HG03558 (cell line): ENCODE data around the gene PABPC1L.

ENCODE experiments used
- ATAC-seq: cut with Tn5 transposase; IDR thresholded peaks from one replicate; pipeline ENCODE4 v1.9.1; 2021; ENCODE audit warnings: moderate number of reproducible peaks; ENCODE audit not compliant: unreplicated experiment; ENCODE audit errors: extremely low read depth

PABPC1L gene

DNA sequence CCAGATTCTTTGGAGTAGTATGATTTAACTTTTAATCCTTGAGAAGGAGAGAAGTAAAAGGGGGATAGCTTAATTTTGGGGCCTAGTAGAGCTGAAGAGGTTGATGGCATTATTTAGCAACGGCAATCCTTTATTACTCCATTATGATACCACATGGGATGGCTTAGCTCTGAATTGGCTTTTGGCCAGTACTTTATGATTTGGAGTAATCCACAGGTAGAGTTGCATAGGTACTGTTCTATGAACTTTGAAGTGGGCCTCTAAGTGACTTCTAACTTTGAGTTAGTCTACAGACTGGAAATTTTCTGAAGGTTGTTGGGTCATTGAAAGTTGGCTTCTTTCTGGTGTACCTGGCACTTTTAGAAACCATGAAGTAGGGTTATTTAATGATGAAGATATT lies 12.7 kb upstream of the PABPC1L start:
- no peak for ATAC-seq

DNA sequence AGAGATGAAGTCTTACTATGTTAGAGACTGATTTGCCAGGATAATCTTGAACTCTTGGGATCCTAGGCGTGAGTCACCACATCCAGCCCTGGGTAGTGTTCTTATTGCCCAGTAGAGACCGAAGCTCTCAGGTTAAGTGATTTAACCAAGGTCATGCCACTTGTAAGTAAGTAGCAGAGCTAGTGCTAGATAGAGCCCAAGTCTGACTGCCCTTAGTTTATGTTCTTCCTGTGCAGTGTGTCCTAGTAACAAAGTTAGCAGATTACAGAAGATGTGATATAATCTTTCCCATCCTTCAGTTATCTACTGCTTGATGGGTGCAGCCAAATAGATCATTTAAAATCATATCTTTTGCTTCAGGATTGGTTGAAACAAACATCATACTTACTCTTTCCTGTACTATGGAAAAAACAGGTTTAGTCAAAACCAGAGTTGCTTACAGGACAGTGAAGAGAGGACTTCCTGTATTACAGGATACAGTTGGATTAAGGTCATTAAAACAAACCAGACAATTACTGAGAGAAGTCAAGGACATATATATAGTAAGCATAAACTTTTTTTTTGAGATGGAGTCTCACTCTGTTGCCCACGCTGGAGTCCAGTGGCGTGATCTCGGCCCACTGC lies 9.5 kb upstream of the PABPC1L start:
- ATAC-seq: no peak

DNA sequence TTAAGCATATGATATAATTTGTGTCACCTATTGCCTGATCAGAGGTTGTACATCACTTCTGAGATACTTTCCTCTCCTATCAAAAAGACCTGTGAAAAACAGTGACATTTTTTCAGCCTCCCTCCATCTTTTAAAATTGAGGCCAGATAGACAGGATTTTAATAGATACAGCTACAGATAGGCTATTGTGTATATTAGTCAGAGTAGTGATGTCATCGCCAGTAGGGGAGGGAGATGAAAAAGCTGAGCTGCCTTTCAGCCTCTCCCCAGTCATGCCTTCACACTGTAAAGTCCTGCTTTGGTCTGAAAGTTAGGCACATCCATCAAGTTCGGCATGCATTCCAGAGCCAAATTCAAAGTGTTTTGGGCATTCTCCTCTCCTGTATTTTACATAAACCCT lies 7.9 kb upstream of the PABPC1L start:
- no peak for ATAC-seq

DNA sequence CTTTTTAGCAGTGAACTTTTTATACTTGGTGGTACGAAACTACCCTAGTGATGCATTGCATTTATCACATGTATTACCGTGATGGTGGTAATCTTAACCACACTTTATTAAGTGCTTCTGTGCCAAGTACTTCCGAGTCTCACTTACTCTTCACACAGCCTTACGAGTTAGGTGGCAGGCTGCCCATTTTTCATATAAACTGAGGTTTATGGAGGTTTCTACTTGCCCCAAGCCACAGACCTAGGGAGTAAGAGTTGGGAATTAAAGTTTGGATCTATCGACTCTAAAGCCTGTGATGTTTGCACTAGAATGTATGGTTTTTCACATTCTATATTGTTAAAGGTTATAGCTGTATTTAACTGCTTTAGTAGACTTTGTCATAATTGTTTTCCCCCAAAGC lies 5.5 kb upstream of the PABPC1L start:
- ATAC-seq: no peak

DNA sequence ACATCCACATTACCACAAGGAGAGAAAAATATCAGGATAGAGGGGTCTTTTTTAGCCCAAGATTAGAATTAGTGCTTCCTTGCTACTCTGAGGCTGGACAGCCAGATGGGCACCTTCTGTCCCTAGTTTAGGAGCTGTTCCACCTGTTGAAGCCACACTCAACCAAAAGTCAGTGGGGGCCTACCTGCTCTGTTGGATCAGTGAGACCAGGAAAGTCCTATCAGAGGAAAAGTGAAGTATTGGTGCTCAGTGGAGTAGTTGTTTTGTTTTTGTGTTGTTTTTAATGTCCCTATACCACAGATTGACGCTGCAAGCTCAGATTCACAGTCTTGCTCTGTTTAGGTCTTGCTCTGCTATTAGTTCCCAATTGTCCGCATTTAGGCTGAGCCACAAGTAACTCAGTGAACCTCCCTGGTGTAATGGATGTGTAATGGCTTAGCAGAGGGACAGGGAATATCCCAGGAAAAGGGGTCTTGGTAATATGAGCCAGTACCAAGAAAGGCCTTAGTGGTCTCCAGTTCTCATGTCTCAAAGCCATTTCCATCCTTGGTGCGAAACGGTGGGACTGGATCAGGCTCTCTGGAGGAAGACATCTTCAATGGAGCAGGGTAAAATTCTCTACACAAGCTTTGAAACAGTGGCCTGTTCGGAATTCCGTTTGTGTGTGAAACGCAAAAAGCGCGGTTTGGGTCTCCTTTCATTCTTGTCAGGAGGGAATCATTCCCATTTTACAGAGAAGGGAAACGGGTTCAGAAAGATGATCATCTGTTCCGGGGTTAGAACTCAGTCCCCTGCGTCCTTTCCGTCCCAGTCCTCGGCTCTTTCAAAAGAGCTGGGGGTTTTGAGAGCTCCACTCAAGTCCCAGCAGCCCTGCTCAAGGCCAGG lies 631 bp upstream of the PABPC1L start:
- ATAC-seq: no peak

DNA sequence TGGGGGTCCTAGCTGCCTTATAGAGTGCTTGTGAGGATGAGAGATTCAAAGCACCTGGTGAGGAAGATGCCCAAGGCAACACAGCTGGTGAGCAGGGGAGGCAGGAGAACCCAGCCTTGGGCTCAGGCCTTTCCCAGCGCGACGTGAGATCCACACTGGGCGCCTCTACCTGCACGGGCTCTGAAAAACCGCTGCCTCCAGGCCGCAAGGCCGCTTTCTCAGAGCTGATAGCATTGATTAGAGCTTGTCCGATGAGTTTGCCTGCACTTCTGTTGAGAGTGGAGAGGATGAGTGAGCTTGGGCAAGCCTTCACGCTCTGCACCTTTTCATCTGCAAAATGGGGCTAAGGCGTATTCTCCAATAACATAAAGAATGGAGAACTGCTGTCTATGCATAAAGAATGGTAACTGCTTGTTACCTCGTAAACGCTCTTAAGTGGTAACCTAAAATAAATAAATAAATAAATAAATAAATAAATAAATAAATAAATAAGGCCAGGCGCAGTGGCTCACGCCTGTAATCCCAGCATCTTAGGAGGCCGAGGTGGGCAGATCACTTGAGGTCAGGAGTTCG lies 916 bp downstream of the PABPC1L start:
- no peak for ATAC-seq

DNA sequence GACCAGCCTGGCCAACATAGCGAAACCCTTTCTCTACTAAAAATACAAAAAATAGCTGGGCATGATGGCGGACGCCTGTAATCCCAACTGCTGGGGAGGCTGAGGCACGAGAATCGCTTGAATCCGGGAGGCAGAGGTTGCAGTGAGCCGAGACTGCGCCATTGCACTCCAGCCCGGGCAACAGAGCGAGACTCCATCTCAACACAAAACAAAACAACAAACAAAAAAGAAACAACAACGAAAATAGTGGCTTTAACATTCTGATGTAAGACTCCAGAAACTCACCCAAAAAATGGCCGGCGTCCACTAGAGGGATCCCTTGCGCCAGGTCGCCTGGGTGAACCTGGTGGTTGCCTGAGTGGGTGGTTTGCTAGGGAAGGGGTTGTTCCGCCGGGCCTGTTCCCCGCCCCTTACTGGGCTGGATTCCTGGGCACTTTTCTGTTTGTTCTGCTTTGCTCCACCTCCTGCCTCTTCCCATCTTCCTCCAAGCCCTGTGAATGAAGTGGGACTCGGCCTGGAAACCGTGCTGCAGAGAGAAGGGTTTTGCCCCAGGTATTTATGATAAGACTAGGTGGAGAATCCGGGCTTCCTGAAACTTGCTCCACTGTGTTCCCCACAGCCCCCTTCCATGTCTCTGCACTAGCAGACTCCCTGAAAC lies 1.5 kb downstream of the PABPC1L start:
- no peak for ATAC-seq

DNA sequence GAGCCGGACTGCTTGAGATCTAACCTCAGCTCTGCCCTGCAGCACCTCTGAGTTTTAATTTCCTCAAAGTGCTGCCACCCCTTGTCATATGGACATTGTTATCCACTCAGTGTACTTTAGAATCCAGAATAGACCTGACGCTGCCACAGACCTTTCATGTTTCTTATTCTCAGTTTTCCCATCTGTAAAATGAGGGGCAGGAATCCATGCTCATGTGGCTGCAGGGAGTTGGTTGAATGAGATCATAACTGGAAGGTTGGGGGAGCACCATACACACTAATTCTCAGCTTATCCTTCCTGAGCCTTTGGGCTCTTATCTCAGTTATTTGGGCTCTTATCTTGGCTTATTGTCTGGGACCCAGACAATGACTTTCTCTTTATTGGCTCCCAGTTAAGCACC lies 2.3 kb downstream of the PABPC1L start:
- ATAC-seq: no peak

DNA sequence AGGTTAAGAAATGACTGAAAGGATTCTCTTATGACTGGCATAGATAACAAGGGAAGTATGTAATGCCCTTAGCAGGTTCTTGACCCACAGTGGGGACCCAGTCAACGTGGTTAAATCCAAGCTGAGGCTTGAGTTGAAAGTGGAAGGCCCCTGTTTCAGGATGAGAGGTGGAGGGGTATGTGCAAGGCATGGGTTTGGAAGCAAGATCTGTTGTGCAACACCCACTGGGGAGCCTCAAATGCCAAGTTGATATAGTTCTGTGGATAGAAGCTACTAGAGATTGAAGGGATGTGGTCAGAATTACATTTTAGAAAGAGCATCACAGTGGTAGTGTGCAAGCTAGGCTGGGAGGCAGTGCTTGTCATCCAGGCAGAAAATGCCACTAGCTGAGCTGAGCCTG lies 5.1 kb downstream of the PABPC1L start:
- no peak for ATAC-seq

DNA sequence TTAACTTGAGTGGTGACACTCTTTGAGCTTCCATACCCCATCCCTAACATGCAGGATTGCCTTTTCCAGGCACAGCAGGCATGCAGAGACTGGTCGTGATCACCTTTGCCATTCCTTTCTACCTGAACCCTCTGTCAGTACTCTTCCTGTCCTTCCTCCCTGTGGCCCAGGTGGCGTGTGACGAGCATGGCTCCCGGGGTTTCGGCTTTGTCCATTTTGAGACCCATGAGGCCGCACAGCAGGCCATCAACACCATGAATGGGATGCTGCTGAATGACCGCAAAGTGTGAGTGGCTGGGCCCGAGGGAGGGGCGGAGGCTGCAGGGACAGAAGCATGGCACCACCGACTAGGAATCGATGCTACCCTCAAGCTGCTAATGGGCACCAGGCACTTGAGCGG lies 6.7 kb downstream of the PABPC1L start:
- ATAC-seq: no peak

DNA sequence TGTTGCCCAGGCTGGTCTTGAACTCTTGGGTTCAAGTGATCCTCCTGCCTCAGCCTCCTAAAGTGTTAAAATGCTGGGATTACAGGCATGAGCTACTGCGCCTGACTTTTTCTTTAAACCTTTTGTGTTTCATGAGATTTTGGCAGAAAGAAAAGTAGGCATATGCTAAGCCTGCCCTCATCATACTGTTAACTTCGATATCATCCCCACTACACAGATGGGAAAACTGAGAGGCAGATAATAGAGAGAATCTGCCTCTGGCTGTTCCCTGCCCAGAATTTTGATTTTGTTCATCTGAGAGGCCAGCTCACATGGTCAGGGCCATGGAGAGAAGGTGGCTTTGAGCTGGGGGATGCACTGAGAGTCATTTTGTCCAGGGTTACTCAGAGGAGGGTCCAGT lies 7.5 kb downstream of the PABPC1L start:
- ATAC-seq: no peak

DNA sequence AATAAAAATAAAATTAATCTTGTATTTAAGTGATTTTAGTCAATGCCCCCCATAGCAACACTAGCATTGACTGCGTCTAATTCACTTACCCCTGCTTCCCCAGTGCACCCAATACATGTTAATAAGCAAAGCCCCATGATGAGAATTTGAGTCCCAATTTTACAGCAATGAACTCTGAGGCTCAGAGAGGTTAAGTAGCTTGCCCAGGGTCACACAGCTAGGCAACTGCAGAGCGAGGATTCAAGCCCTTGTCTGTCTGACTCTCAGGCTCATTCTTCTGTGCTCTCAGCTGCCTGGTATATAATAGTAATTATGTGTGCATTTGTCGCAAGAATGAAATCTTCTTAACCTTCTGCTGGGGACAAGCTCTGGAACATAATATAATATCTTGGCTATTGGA lies 8.5 kb downstream of the PABPC1L start:
- ATAC-seq: no peak

DNA sequence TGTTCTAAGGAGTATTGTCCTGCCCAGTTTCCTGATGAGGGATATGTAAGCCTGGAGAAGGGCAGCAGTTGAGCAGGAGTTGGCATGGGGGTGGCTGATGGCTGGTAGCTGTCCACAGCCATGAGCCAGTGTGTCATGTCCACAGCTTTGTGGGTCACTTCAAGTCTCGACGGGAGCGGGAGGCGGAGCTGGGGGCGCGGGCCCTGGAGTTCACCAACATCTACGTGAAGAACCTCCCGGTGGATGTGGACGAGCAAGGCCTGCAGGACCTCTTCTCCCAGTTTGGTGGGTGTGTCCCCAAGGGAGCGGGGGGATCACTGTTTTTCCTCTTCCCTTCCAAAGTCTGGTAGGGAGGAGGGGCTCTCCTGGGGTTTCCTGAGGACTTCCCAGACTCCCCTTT lies 8.9 kb downstream of the PABPC1L start:
- ATAC-seq: no peak

DNA sequence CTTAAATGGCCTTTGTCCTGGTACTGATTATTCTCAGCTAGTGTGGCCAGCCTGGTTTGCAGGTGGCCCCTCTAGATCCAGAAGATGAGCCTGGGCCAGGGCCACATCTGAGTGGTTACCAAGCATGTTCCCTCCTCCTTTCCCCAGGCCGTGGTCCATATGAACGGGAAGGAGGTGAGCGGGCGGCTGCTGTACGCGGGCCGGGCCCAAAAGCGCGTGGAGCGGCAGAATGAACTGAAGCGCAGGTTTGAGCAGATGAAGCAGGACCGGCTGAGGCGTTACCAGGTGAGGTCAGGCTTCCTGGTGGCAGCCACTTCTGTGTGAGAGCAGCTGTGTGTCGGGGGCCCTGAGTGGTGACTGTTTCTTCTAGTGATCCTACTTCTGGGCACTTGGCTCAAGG lies 11.6 kb downstream of the PABPC1L start:
- ATAC-seq: no peak

DNA sequence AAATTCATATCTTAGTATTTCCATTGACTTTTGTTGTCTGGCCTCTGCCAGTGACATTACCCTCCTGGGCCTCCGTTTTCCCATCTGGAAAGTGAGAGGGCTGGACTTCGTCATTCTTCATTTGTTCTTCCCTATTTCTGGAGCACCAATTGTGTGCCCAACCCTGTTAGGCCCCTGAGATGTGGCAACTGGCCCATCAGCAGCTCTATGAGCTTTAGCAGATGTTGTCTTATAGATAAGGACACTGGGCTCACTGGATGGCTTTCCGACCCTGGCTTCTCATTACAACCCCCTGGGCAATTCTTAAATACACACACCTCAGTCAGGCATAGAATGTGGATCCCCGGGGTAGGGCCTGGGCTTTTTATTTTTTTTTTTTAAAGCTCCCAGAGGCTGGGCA lies 14.7 kb downstream of the PABPC1L start:
- no peak for ATAC-seq

DNA sequence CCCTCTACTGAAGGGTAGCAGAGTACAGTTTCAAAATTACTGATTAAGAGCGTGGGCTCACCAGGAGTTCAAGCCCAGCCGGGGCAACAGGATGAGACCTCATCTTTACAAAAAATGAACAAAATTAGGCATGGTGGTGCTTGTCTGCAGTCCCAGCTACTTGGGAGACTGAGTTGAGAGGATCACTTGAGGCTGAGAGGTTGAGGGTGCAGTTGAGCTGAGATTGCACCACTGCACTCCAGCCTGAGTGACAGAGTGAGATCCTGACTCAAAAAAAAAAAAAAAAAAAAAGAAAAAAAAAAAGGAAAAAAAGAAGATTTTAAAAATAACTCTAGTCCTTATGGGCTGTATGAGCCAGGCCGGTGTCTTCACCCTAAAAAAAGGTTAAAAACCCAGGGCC lies 18.7 kb downstream of the PABPC1L start:
- ATAC-seq: no peak

DNA sequence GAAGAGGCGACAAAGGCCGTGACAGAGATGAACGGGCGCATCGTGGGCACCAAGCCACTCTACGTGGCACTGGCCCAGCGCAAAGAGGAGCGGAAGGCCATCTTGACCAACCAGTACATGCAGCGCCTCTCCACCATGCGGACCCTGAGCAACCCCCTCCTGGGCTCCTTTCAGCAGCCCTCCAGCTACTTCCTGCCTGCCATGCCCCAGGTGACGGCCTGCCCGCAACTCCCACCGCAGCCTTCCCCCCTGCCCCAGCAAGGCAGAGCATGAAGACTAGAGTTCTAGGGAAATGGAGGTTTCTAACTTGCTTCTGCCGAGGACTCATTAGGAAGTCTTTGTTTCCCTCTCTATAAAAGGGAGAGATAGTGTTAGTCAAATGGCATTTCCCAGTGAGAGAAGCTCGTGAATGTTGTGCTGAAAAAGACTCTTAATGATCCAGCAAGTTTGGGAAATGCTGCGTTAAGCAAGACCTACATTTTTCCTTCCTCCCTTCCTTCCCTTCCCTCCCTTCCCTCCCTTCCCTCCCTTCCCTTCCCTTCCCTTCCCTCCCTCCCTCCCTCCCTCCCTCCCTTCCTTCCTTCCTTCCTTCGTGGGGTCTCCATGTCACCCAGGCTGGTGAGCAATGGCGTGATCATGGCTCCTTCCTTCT lies 20.8 kb downstream of the PABPC1L start:
- no peak for ATAC-seq

DNA sequence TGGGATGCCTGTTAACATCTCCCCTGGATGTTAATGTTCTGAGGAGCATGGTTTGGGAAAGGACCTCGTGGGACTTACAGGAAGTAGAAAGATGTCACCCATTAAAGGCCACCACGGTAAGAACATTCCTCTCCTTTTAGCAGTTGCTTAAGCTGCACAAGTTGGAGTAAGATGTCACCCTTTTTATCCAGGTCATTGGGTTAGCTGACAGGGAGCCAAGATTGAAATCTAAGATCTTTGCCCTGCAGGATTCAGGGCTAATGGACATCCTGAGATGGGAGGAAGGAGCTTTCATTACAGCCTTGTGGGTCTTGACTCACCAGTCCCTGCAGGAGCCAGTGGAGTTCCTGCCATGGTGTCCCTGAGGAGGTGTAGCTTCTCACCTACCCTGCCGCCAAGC lies 22.1 kb downstream of the PABPC1L start:
- no peak for ATAC-seq

DNA sequence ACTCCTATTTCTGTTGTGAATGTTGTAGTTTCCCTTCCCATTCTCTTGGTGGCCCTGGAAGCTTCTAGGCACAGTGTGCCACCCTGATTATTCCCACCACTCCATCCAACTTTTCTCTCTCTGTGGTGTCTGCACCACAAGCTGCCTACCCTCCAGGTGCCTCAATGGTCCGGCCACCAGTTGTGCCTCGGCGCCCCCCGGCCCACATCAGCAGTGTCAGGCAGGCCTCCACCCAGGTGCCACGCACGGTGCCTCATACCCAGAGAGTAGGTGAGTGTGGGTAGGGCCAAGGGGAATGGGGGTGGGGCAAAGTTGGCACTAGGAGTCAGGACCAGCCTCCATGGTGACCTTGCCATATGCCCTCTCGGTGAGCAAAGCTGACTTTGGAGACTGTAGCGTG lies 23.1 kb downstream of the PABPC1L start:
- no peak for ATAC-seq

DNA sequence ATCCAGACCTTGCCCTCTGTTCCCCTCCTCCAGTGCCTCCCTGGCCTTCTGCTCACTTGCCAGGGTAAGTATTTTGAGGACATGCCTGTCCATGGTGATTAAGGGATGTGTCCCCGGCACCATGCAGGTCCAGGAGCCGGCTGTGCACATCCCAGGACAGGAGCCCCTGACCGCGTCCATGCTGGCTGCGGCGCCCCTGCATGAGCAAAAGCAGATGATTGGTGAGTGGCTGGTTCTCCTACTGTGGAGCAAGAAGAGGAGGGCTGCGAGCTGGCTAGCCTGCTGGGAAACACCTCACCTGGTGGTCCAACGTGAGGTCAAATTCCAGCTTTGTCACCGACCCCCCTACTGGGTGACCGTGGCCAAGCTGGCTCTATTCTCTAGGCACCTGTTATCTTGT lies 26.6 kb downstream of the PABPC1L start:
- ATAC-seq: no peak

DNA sequence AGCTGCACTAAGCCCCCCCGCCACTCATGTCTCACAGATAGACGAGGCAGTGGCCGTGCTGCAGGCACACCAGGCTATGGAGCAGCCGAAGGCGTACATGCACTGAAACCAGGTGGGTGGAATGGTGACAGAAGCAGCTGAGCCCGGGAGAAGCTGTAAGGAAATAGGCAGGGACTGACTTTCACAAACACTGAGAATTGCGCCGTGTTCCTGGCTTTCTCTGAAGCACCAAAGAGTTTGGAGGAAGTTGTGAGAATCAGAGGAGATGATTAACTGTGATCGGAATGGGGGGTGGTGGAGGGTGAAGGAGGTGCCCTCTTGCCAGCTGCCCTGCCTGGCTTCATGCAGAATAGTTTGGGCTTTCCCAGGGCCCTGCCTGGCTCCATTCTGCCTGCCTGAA lies 28.8 kb downstream of the PABPC1L start:
- ATAC-seq: no peak
